IMR-90 (cell line): Measurements from ENCODE around the gene H6PD. TPM values are rescaled to one million over a fixed set of nuclear protein-coding genes. Genes with fewer than 3 reads are reported as not detected.

Experiments used
- ATAC-seq: fragments of 200-7000 bp; cut with Tn5 transposase; 2 replicates; pipeline ENCODE4 v1.9.1; 2020; ENCODE audit warnings: low read depth, mild to moderate bottlenecking, moderate library complexity
- BruUV-seq: library from RNA; stranded (reverse); fragments of 400-500 nt; replicated peaks from 2 replicates; lab custom pipeline; 2021; lab: Mats Ljungman, UMichigan
- CTCF ChIA-PET: fragments of 300-600 bp; formaldehyde crosslinking; extraction: SDS; loops from one replicate; lab custom pipeline; 2021; ENCODE audit warnings: antibody characterized with exemption; lab: Yijun Ruan, JAX
- POLR2A ChIA-PET: fragments of 300-600 bp; sonication (Branson Sonifier 250); formaldehyde crosslinking; loops from one replicate; lab custom pipeline; 2022; ENCODE audit warnings: antibody characterized with exemption; ENCODE audit not compliant: unreplicated experiment; lab: Charles Lee
- DNase-seq: peaks from one replicate; pipeline ENCODE4 v3.0.0; 2013
- H2AFZ ChIP-seq: replicated peaks from 2 replicates; pipeline ENCODE3; 2013; ENCODE audit warnings: low read length, mild to moderate bottlenecking; ENCODE audit not compliant: poor library complexity
- H2AK5ac ChIP-seq: 2 replicates; pipeline ENCODE4 v1.6.1; 2013; ENCODE audit warnings: low read depth, low read length, inconsistent platforms
- H2AK9ac ChIP-seq: replicated peaks from 2 replicates; pipeline ENCODE3; 2013; ENCODE audit warnings: mild to moderate bottlenecking, low read depth, low read length, moderate library complexity; ENCODE audit not compliant: poor library complexity
- H2BK120ac ChIP-seq: 2 replicates; pipeline ENCODE4 v1.6.1; 2013; ENCODE audit warnings: low read depth, low read length, inconsistent platforms
- H2BK15ac ChIP-seq: 3 replicates; pipeline ENCODE4 v1.6.1; 2013; ENCODE audit warnings: low read depth, low read length, inconsistent platforms
- H2BK20ac ChIP-seq: 2 replicates; pipeline ENCODE4 v1.6.1; 2013; ENCODE audit warnings: low read depth, mild to moderate bottlenecking, inconsistent platforms, low read length, moderate library complexity
- H2BK5ac ChIP-seq: 2 replicates; pipeline ENCODE4 v1.6.1; 2013; ENCODE audit warnings: mild to moderate bottlenecking, low read depth, low read length, inconsistent platforms; ENCODE audit not compliant: poor library complexity, severe bottlenecking
- H3K14ac ChIP-seq: replicated peaks from 2 replicates; pipeline ENCODE4 v1.6.1; 2013; ENCODE audit warnings: low read depth, low read length, inconsistent platforms
- H3K18ac ChIP-seq: 2 replicates; pipeline ENCODE4 v1.6.1; 2013; ENCODE audit warnings: low read depth, low read length, control low read depth
- H3K23ac ChIP-seq: 2 replicates; pipeline ENCODE4 v1.6.1; 2013; ENCODE audit warnings: low read depth, low read length, inconsistent platforms
- H3K27ac ChIP-seq: 2 replicates; pipeline ENCODE4 v1.5.1; 2013; ENCODE audit warnings: mild to moderate bottlenecking, control low read depth, low read length; ENCODE audit not compliant: insufficient read depth
- H3K27me3 ChIP-seq: 2 replicates; pipeline ENCODE4 v1.6.1; 2013; ENCODE audit warnings: low read length; ENCODE audit not compliant: control insufficient read depth, insufficient read depth
- H3K36me3 ChIP-seq: 2 replicates; pipeline ENCODE4 v1.6.1; 2013; ENCODE audit warnings: low read length, mixed read lengths; ENCODE audit not compliant: control insufficient read depth, insufficient read depth
- H3K4ac ChIP-seq: 2 replicates; pipeline ENCODE4 v1.6.1; 2013; ENCODE audit warnings: low read depth, low read length, inconsistent platforms
- H3K4me1 ChIP-seq: 2 replicates; pipeline ENCODE4 v1.6.1; 2013; ENCODE audit warnings: low read length, mixed read lengths; ENCODE audit not compliant: control insufficient read depth, insufficient read depth
- H3K4me2 ChIP-seq: 2 replicates; pipeline ENCODE4 v1.6.1; 2013; ENCODE audit warnings: low read depth, mild to moderate bottlenecking, control low read depth, low read length, moderate library complexity
- H3K4me3 ChIP-seq: 2 replicates; pipeline ENCODE4 v1.5.1; 2013; ENCODE audit warnings: low read depth, mild to moderate bottlenecking, control low read depth, low read length, moderate library complexity; ENCODE audit not compliant: insufficient read depth
- H3K56ac ChIP-seq: 2 replicates; pipeline ENCODE4 v1.6.1; 2013; ENCODE audit warnings: low read length, inconsistent platforms; ENCODE audit not compliant: insufficient read depth; ENCODE audit errors: extremely low read depth
- H3K79me1 ChIP-seq, 2 experiments: 2 replicates each; pipeline ENCODE4 v1.6.1; 2013; ENCODE audit warnings: low read length in 2 of 2, inconsistent platforms in 1 of 2, low read depth in 1 of 2
- H3K9ac ChIP-seq: 2 replicates; pipeline ENCODE4 v1.6.1; 2013; ENCODE audit warnings: low read depth, low read length, control low read depth
- H3K9me1 ChIP-seq: 2 replicates; pipeline ENCODE4 v1.6.1; 2013; ENCODE audit warnings: low read length, inconsistent platforms; ENCODE audit not compliant: insufficient read depth
- H3K9me3 ChIP-seq: 2 replicates; pipeline ENCODE4 v1.6.1; 2013; ENCODE audit warnings: low read length; ENCODE audit not compliant: control insufficient read depth, insufficient read depth
- H4K20me1 ChIP-seq: 2 replicates; pipeline ENCODE4 v1.6.1; 2013; ENCODE audit warnings: low read length, inconsistent platforms; ENCODE audit not compliant: insufficient read depth
- H4K5ac ChIP-seq: 2 replicates; pipeline ENCODE4 v1.6.1; 2013; ENCODE audit warnings: mild to moderate bottlenecking, low read depth, low read length, control low read depth
- H4K8ac ChIP-seq, 2 experiments: 2 replicates each; pipeline ENCODE4 v1.6.1; 2013; ENCODE audit warnings: low read depth in 2 of 2, low read length in 2 of 2, control low read depth in 1 of 2, inconsistent platforms in 1 of 2
- H4K91ac ChIP-seq: 2 replicates; pipeline ENCODE4 v1.6.1; 2013; ENCODE audit warnings: low read depth, low read length, inconsistent platforms; ENCODE audit not compliant: insufficient read depth
- BHLHE40 ChIP-seq: fragments of 150-350 bp; IDR thresholded peaks from 2 replicates; pipeline ENCODE4 v1.6.1; 2016; ENCODE audit warnings: mild to moderate bottlenecking, low read depth, low read length
- CEBPB ChIP-seq: IDR thresholded peaks from 2 replicates; pipeline ENCODE4 v1.6.1; 2012; ENCODE audit warnings: low read depth, low read length, improper control_type of control experiment
- CHD1 ChIP-seq: IDR thresholded peaks from 2 replicates; pipeline ENCODE4 v1.6.1; 2012; ENCODE audit warnings: low read depth, low read length, improper control_type of control experiment
- FOS ChIP-seq: fragments of 150-350 bp; IDR thresholded peaks from 2 replicates; pipeline ENCODE4 v1.6.1; 2016; ENCODE audit warnings: low read depth, low read length
- MAFK ChIP-seq: IDR thresholded peaks from 2 replicates; pipeline ENCODE4 v1.6.1; 2012; ENCODE audit warnings: low read depth, low read length, improper control_type of control experiment
- MAZ ChIP-seq: IDR thresholded peaks from 2 replicates; pipeline ENCODE4 v1.6.1; 2012; ENCODE audit warnings: low read depth, mild to moderate bottlenecking, low read length, improper control_type of control experiment, moderate library complexity, borderline replicate concordance
- MXI1 ChIP-seq: IDR thresholded peaks from 2 replicates; pipeline ENCODE4 v1.6.1; 2012; ENCODE audit warnings: low read depth, mild to moderate bottlenecking, low read length, moderate library complexity, borderline replicate concordance
- NFE2L2 ChIP-seq: fragments of 150-350 bp; IDR thresholded peaks from 2 replicates; pipeline ENCODE4 v1.6.1; 2016; ENCODE audit warnings: low read depth, mild to moderate bottlenecking, low read length
- POLR2A ChIP-seq: IDR thresholded peaks from 2 replicates; pipeline ENCODE4 v1.6.1; 2012; ENCODE audit warnings: mild to moderate bottlenecking, low read depth, low read length
- RAD21 ChIP-seq: IDR thresholded peaks from 2 replicates; pipeline ENCODE4 v1.6.1; 2012; ENCODE audit warnings: low read length, improper control_type of control experiment
- RCOR1 ChIP-seq: IDR thresholded peaks from 2 replicates; pipeline ENCODE4 v1.6.1; 2012; ENCODE audit warnings: mild to moderate bottlenecking, low read length, improper control_type of control experiment; ENCODE audit not compliant: insufficient replicate concordance
- RFX5 ChIP-seq: IDR thresholded peaks from 2 replicates; pipeline ENCODE4 v1.8.0; 2012; ENCODE audit warnings: low read depth, mild to moderate bottlenecking, low read length, moderate library complexity
- SMC3 ChIP-seq: fragments of 150-350 bp; IDR thresholded peaks from 2 replicates; pipeline ENCODE4 v1.6.1; 2016; ENCODE audit warnings: low read depth, mild to moderate bottlenecking, antibody characterized with exemption, low read length, moderate library complexity
- WGBS, 2 experiments: methylation state at CpG; one replicate each; pipeline versions ENCODE4 v1.1.5 to v1.1.7; 2013; ENCODE audit warnings: missing lambda C conversion rate in 2 of 2; ENCODE audit not compliant: insufficient read length in 1 of 2; ENCODE audit errors: extremely low coverage in 2 of 2; 5-methylcytosine and 5-hydroxymethylcytosine counted together
- dilution Hi-C: fragments of 300-500 bp; cut with HindIII; formaldehyde crosslinking; loops from one replicate; pipeline ENCODE4 v1.14.3; 2018; ENCODE audit warnings: low sequenced_read_pairs; ENCODE audit not compliant: unreplicated experiment
- in situ Hi-C: fragments of 300-500 bp; cut with MboI; formaldehyde crosslinking; loops from 3 replicates; pipeline ENCODE4 v1.14.3; 2019; ENCODE audit warnings: low sequenced_read_pairs, inconsistent platforms, mixed read lengths
- intact Hi-C: fragments of 100-400 bp; cut with micrococcal nuclease; formaldehyde crosslinking; loops from 2 replicates; pipeline ENCODE4 v1.10.0; 2022
- polyA plus RNA-seq, 3 experiments: library from polyadenylated mRNA; depleted of rRNA; stranded (reverse); fragments of >200 nt; gene quantifications; 2 replicates each; pipeline ENCODE4 v1.2.3, GENCODE V29; 2012; ENCODE audit warnings: low replicate concordance in 1 of 3
- total RNA-seq: library from RNA; depleted of rRNA; stranded (reverse); fragments of >200 nt; gene quantifications from 2 replicates; pipeline ENCODE4 v1.2.3, GENCODE V29; 2012
- TF ChIP-seq, protein P1 (sequence below): fragments of 150-350 bp; IDR thresholded peaks from 2 replicates; pipeline ENCODE4 v1.6.1; 2016; ENCODE audit warnings: low read depth, mild to moderate bottlenecking, low read length, moderate library complexity, borderline replicate concordance
- TF ChIP-seq, protein P2 (sequence below): conservative IDR thresholded peaks from 2 replicates; pipeline ENCODE4 v1.5.1; 2012; ENCODE audit warnings: mild to moderate bottlenecking, low read depth, low read length, improper control_type of control experiment
- TF ChIP-seq, protein P3 (sequence below): fragments of 150-350 bp; IDR thresholded peaks from 2 replicates; pipeline ENCODE4 v1.6.1; 2017; ENCODE audit warnings: mild to moderate bottlenecking, antibody characterized with exemption, low read length, low read depth

H6PD gene
- total and polyA plus RNA-seq, 2 of the 4 experiments (the other 2 are of a cell fraction), result 9.3 to 22.1 TPM

DNA sequence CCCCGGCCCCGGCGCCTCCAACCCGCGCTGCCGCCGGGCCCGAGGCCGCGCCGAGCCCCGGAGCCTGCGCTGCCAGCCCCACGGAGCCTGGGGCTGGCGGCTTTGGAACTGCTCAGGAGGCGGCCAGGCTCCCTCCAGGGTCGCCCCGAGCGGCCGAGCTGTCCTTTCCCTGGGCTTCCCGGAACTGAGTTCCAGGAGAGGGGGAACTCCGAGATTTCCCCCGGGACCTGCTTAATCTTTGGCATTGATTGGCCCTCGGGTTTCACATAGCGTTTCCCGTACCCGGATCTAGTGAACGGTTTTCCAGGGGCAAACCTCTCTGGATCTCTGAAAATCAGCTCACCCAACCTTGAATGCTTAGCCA, 504 bp downstream of the H6PD start:
- H2BK15ac ChIP-seq, result peak overlapping the region; percentile 3; the same call in 1 of the 3 replicates
- in situ Hi-C loops, result no loop called here
- intact Hi-C loops, result loop anchor here (5.0 kb wide), 1 partner anchor 33 kb away; no protein-coding TSS in a partner anchor
- peak overlapping the region; percentile 85 for H2AFZ ChIP-seq
- 1% methylated on average over 14 of the region's 28 CpGs; no CpG with 5 or more reads in 1 of the 2 experiments for WGBS, 2 experiments
- peak overlapping the region; percentile 60 for H3K56ac ChIP-seq
- no TSS peak for BruUV-seq
- peak overlapping the region; percentile 99 for H3K4me2 ChIP-seq
- H3K36me3 ChIP-seq, result peaks cover 2% of the 10 kb centered on the region; the same call in 1 of the 2 replicates
- H3K18ac ChIP-seq, result peak overlapping the region; percentile 80
- peaks cover 16 to 46% of the 10 kb centered on the region in 2 experiments for H3K79me1 ChIP-seq
- TF ChIP-seq, protein P1, sequence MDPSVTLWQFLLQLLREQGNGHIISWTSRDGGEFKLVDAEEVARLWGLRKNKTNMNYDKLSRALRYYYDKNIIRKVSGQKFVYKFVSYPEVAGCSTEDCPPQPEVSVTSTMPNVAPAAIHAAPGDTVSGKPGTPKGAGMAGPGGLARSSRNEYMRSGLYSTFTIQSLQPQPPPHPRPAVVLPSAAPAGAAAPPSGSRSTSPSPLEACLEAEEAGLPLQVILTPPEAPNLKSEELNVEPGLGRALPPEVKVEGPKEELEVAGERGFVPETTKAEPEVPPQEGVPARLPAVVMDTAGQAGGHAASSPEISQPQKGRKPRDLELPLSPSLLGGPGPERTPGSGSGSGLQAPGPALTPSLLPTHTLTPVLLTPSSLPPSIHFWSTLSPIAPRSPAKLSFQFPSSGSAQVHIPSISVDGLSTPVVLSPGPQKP, result no peak
- TF ChIP-seq NFE2L2 (no peak), CHD1 (no peak), RCOR1 (no peak), POLR2A (no peak; the same call in none of the 2 replicates), SMC3 (no peak), BHLHE40 (no peak), CEBPB (no peak), RAD21 (no peak), RFX5 (no peak), MAZ (no peak), MXI1 (no peak), FOS (no peak), MAFK (no peak)
- TF ChIP-seq, protein P2, sequence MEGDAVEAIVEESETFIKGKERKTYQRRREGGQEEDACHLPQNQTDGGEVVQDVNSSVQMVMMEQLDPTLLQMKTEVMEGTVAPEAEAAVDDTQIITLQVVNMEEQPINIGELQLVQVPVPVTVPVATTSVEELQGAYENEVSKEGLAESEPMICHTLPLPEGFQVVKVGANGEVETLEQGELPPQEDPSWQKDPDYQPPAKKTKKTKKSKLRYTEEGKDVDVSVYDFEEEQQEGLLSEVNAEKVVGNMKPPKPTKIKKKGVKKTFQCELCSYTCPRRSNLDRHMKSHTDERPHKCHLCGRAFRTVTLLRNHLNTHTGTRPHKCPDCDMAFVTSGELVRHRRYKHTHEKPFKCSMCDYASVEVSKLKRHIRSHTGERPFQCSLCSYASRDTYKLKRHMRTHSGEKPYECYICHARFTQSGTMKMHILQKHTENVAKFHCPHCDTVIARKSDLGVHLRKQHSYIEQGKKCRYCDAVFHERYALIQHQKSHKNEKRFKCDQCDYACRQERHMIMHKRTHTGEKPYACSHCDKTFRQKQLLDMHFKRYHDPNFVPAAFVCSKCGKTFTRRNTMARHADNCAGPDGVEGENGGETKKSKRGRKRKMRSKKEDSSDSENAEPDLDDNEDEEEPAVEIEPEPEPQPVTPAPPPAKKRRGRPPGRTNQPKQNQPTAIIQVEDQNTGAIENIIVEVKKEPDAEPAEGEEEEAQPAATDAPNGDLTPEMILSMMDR, result no peak
- TF ChIP-seq, protein P3, sequence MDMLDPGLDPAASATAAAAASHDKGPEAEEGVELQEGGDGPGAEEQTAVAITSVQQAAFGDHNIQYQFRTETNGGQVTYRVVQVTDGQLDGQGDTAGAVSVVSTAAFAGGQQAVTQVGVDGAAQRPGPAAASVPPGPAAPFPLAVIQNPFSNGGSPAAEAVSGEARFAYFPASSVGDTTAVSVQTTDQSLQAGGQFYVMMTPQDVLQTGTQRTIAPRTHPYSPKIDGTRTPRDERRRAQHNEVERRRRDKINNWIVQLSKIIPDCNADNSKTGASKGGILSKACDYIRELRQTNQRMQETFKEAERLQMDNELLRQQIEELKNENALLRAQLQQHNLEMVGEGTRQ, result no peak
- H4K8ac ChIP-seq, result peak overlapping the region; percentile 77 to 86
- peak overlapping the region; percentile 13; the same call in 1 of the 2 replicates for H3K23ac ChIP-seq
- peak overlapping the region; percentile 96 for H3K9ac ChIP-seq
- H2BK120ac ChIP-seq, result peak overlapping the region; percentile 9; the same call in 1 of the 2 replicates
- H3K4me3 ChIP-seq, result peak overlapping the region; percentile 95
- H4K91ac ChIP-seq, result peak overlapping the region; percentile 43
- H4K20me1 ChIP-seq, result no peaks in the 10 kb centered on the region
- POLR2A ChIA-PET, result interaction anchor here (0.6 kb wide), 1 partner anchor 10 kb away, joined by 3 read pairs; no protein-coding TSS in a partner anchor
- H3K27ac ChIP-seq, result peak overlapping the region; percentile 76
- DNase-seq (peak; percentile 62), ATAC-seq (no peak)
- H2BK20ac ChIP-seq, result no peak overlapping the region
- H2AK5ac ChIP-seq, result 0 out of 2 replicates have a peak overlapping the region, but pooled peaks have one; percentile 29
- H2AK9ac ChIP-seq, result peak overlapping the region; percentile 86
- peaks cover 22% of the 10 kb centered on the region for H3K4me1 ChIP-seq
- H4K5ac ChIP-seq, result peak overlapping the region; percentile 90
- peak overlapping the region; percentile 43 for H3K14ac ChIP-seq
- H2BK5ac ChIP-seq, result peak overlapping the region; percentile 79
- H3K4ac ChIP-seq, result peak overlapping the region; percentile 71
- dilution Hi-C loops, result no loop called here
- peaks cover 9% of the 10 kb centered on the region; the same call in 1 of the 2 replicates for H3K9me1 ChIP-seq
- CTCF ChIA-PET, result interaction anchor here (0.5 to 1.9 kb wide), 10 partner anchors 10 to 94 kb away, joined by 3 to 8 read pairs (median 4); no protein-coding TSS in a partner anchor
- no peaks in the 10 kb centered on the region for H3K27me3 ChIP-seq
- no peaks in the 10 kb centered on the region for H3K9me3 ChIP-seq
